ENCODE results near the gene CD19.
"Not testable (repeated sequence)": the region's sequence is repeated elsewhere in the genome, so short reads cannot be mapped to it uniquely, and the experiment has no call there.

Gene CD19

GRCh38 chr16:28936784-28937155 lies 5.0 kb downstream of the CD19 start:
- no peak for DNase-seq (ENCODE audit: low spot score)

- no peak for DNase-seq (ENCODE audit: low spot score)
These were observed 5.6 kb downstream of the CD19 start for GRCh38 chr16:28937222-28937876.

- no peak for DNase-seq (ENCODE audit: low spot score)
These were observed 7.0 kb downstream of the CD19 start for GRCh38 chr16:28938721-28939120.

- DNase-seq (ENCODE audit: low spot score) = not testable (repeated sequence)
These were observed 8.1 kb downstream of the CD19 start for GRCh38 chr16:28939825-28940224.

- no peak for DNase-seq (ENCODE audit: low spot score)
These were observed 11.5 kb downstream of the CD19 start for GRCh38 chr16:28943281-28943680.

GRCh38 chr16:28946681-28947080 lies 14.9 kb downstream of the CD19 start:
- DNase-seq (ENCODE audit: low spot score) = no peak

- DNase-seq (ENCODE audit: low spot score) = peak; percentile 100
These were observed 19.1 kb downstream of the CD19 start, which contains the start of gene NFATC2IP for GRCh38 chr16:28950648-28951409. TSS of gene NFATC2IP (plus strand) at chr16:28950937. CDS start at chr16:28951012, 75 bp downstream.

- no peak for DNase-seq (ENCODE audit: low spot score)
These were observed 19.7 kb downstream of the CD19 start for GRCh38 chr16:28951410-28951943.

- DNase-seq (ENCODE audit: low spot score) = no peak
These were observed 26.4 kb downstream of the CD19 start for GRCh38 chr16:28958216-28958615.

GRCh38 chr16:28958836-28959235 lies 27.1 kb downstream of the CD19 start:
- no peak for DNase-seq (ENCODE audit: low spot score)

- no peak for DNase-seq (ENCODE audit: low spot score)
These were observed 32.3 kb downstream of the CD19 start for GRCh38 chr16:28964072-28964471.

- no peak for DNase-seq (ENCODE audit: low spot score)
These were observed 32.7 kb downstream of the CD19 start for GRCh38 chr16:28964496-28964895.

GRCh38 chr16:28967156-28967555 lies 35.4 kb downstream of the CD19 start:
- DNase-seq (ENCODE audit: low spot score) = no peak

GRCh38 chr16:28969696-28970095 lies 37.9 kb downstream of the CD19 start:
- not testable (repeated sequence) for DNase-seq (ENCODE audit: low spot score)

- peak; percentile 71 for DNase-seq (ENCODE audit: low spot score)
These were observed 42.3 kb downstream of the CD19 start for GRCh38 chr16:28974007-28974436.

GRCh38 chr16:28974437-28975157 lies 42.8 kb downstream of the CD19 start, which contains the start of gene SPNS1:
TSS of gene SPNS1 (plus strand) at chr16:28974778. CDS start at chr16:28975152, 374 bp downstream.
- DNase-seq (ENCODE audit: low spot score) = peak; percentile 99

GRCh38 chr16:28975158-28975599 lies 43.4 kb downstream of the CD19 start:
- peak; percentile 6 for DNase-seq (ENCODE audit: low spot score)

GRCh38 chr16:28977703-28978662 lies 46.2 kb downstream of the CD19 start:
- no peak for DNase-seq (ENCODE audit: low spot score)

- not testable (repeated sequence) for DNase-seq (ENCODE audit: low spot score)
These were observed 48.6 kb downstream of the CD19 start for GRCh38 chr16:28980330-28980729.

- no peak for DNase-seq (ENCODE audit: low spot score)
These were observed 49.2 kb downstream of the CD19 start for GRCh38 chr16:28980929-28981328.

- DNase-seq (ENCODE audit: low spot score) = no peak
These were observed 49.7 kb downstream of the CD19 start for GRCh38 chr16:28981517-28981916.

All from AG08395 (cell line).